Subcutaneous adipose tissue (tissue), 4 donors: Measurements from ENCODE around the gene WDCP. TPM values are rescaled to one million over a fixed set of nuclear protein-coding genes. Genes with fewer than 3 reads are reported as not detected.

ENCODE experiments used
- CTCF ChIP-seq: fragments of 450-650 bp; IDR thresholded peaks from one replicate; pipeline ENCODE4 v1.5.1; 2016; ENCODE audit warnings: low read depth, mild to moderate bottlenecking, control low read depth, antibody characterized with exemption, moderate library complexity
- total RNA-seq, 4 donors: library from RNA; depleted of rRNA; stranded (reverse); fragments of >200 nt; gene quantifications; one replicate each; pipeline ENCODE4 v1.1.0, GENCODE V29; 2016

Gene WDCP
- total RNA-seq, 4 donors from 2014 or later, result 3.8 to 6.5 (median 5.1) TPM

- TF ChIP-seq CTCF, result no peak
Measured at GRCh38 chr2:24083567-24084385, 36.6 kb upstream of the WDCP start.

- no peak for TF ChIP-seq CTCF
Measured at GRCh38 chr2:24082787-24083566, 35.8 kb upstream of the WDCP start.

GRCh38 chr2:24080701-24081100, 33.5 kb upstream of the WDCP start:
- TF ChIP-seq CTCF, result no peak

GRCh38 chr2:24077879-24078278, 30.7 kb upstream of the WDCP start:
- no peak for TF ChIP-seq CTCF

- no peak for TF ChIP-seq CTCF
Measured at GRCh38 chr2:24077535-24077877, 30.3 kb upstream of the WDCP start.

- TF ChIP-seq CTCF, result no peak
Measured at GRCh38 chr2:24076849-24077534, 29.8 kb upstream of the WDCP start.
